ENCODE results near the gene MYLK.

The MYLK gene

GRCh38 chr3:123648696-123649405, 235.3 kb downstream of the MYLK start:
- DNase-seq (ENCODE audit: low read depth in 3 of 3), result no peak

GRCh38 chr3:123644358-123644757, 239.8 kb downstream of the MYLK start:
- DNase-seq (ENCODE audit: low read depth in 3 of 3), result no peak

- no peak for DNase-seq (ENCODE audit: low read depth in 3 of 3)
Measured at GRCh38 chr3:123642957-123643330, 241.2 kb downstream of the MYLK start.

- DNase-seq (ENCODE audit: low read depth in 3 of 3), result peak; percentile 38 to 49 (median 47)
Measured at GRCh38 chr3:123642182-123642956, 241.8 kb downstream of the MYLK start.

GRCh38 chr3:123641505-123641904, 242.6 kb downstream of the MYLK start:
- no peak for DNase-seq (ENCODE audit: low read depth in 3 of 3)

GRCh38 chr3:123640740-123641462, 243.2 kb downstream of the MYLK start:
- DNase-seq (ENCODE audit: low read depth in 3 of 3), result no peak

- no peak for DNase-seq (ENCODE audit: low read depth in 3 of 3)
Measured at GRCh38 chr3:123640311-123640710, 243.8 kb downstream of the MYLK start.

GRCh38 chr3:123638936-123639689, 245.0 kb downstream of the MYLK start:
- DNase-seq (ENCODE audit: low read depth in 3 of 3), result no peak

- DNase-seq (ENCODE audit: low read depth in 3 of 3), result no peak
Measured at GRCh38 chr3:123637841-123638240, 246.3 kb downstream of the MYLK start.

GRCh38 chr3:123637131-123637530, 247.0 kb downstream of the MYLK start:
- DNase-seq (ENCODE audit: low read depth in 3 of 3), result no peak

- DNase-seq (ENCODE audit: low read depth in 3 of 3), result no peak
Measured at GRCh38 chr3:123636431-123636841, 247.7 kb downstream of the MYLK start.

- no peak for DNase-seq (ENCODE audit: low read depth in 3 of 3)
Measured at GRCh38 chr3:123635717-123636116, 248.4 kb downstream of the MYLK start.

GRCh38 chr3:123635217-123635616, 248.9 kb downstream of the MYLK start:
- DNase-seq (ENCODE audit: low read depth in 3 of 3), result no peak

- DNase-seq (ENCODE audit: low read depth in 3 of 3), result no peak
Measured at GRCh38 chr3:123634149-123635051, 249.7 kb downstream of the MYLK start.

GRCh38 chr3:123633530-123633929, 250.6 kb downstream of the MYLK start:
- DNase-seq (ENCODE audit: low read depth in 3 of 3), result no peak

- no peak for DNase-seq (ENCODE audit: low read depth in 3 of 3)
Measured at GRCh38 chr3:123632161-123632655, 251.9 kb downstream of the MYLK start.

GRCh38 chr3:123629747-123630047, 254.4 kb downstream of the MYLK start:
- DNase-seq (ENCODE audit: low read depth in 3 of 3), result no peak

GRCh38 chr3:123628996-123629746, 255.0 kb downstream of the MYLK start:
- no peak for DNase-seq (ENCODE audit: low read depth in 3 of 3)

- DNase-seq (ENCODE audit: low read depth in 3 of 3), result no peak
Measured at GRCh38 chr3:123627673-123628670, 256.2 kb downstream of the MYLK start.

Measured in stimulated activated CD4-positive, alpha-beta T cell treated with anti-CD3 and anti-CD28 coated beads, TNF-alpha, amount 100 ng/mL, for 48 hours (primary cell).